ENCODE results near the gene DCTN5. TPM values are rescaled to one million over a fixed set of nuclear protein-coding genes. Genes with fewer than 3 reads are reported as not detected.

The DCTN5 gene
- total RNA-seq, 1 donor from 2014 or later: 64.1 TPM

DNA sequence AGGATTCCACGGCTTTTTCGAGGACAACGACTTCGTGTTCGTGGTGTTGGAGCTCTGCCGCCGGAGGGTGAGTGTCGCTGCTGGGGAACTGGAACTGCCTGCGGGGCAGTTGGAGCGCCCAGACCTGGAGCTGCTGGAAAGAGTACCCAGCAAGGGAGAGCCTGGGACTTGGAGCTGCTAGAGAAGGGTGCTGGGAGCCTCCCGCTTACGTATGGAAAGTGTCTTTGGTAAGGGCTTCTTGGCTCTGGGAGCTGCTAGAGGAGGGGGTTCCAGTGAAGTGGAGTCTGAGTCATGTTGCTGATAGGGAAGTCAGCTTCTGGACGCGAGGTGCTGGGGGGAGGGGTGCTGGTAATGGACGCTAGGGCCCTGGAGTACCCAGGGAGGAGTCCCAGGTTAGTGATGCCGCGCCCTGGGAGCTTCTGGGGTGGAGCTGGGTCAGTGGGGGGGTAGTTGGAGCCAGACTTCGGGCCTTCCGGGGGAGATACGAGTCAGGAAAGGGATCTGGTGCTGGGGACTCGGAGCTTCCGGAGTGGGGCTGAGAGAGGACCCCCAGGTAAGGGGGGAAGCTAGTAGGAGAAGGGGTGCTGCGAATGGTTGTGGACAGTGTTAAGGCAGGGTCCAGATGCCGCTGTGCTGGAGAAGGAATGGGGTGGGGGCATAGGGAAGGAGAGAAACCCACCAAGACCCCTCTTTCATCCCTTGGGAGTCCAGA is 38.2 kb downstream of the DCTN5 start:
- H3K36me3 Mint-ChIP-seq (ENCODE audit: low read depth): peaks cover 21% of the 10 kb centered on the region
- peak overlapping the region; percentile 85 for H3K4me3 Mint-ChIP-seq
- DNase-seq (no peak), ATAC-seq (ENCODE audit: low read depth) (no peak)
- ChIA-PET CTCF (interaction anchor here (2.0 kb wide), 1 partner anchor 48 kb away, joined by 7 read pairs; no protein-coding TSS in a partner anchor), POLR2A (interaction anchor here (0.6 to 1.8 kb wide), 2 partner anchors 10 to 37 kb away, joined by 3 to 5 read pairs; no protein-coding TSS in a partner anchor)
- H3K27me3 Mint-ChIP-seq: no peaks in the 10 kb centered on the region
- intact Hi-C loops (cut with micrococcal nuclease): no loop called here
- H3K4me1 Mint-ChIP-seq: peaks cover 17% of the 10 kb centered on the region
- H3K9me3 Mint-ChIP-seq: no peaks in the 10 kb centered on the region
- TF ChIP-seq, protein P1, sequence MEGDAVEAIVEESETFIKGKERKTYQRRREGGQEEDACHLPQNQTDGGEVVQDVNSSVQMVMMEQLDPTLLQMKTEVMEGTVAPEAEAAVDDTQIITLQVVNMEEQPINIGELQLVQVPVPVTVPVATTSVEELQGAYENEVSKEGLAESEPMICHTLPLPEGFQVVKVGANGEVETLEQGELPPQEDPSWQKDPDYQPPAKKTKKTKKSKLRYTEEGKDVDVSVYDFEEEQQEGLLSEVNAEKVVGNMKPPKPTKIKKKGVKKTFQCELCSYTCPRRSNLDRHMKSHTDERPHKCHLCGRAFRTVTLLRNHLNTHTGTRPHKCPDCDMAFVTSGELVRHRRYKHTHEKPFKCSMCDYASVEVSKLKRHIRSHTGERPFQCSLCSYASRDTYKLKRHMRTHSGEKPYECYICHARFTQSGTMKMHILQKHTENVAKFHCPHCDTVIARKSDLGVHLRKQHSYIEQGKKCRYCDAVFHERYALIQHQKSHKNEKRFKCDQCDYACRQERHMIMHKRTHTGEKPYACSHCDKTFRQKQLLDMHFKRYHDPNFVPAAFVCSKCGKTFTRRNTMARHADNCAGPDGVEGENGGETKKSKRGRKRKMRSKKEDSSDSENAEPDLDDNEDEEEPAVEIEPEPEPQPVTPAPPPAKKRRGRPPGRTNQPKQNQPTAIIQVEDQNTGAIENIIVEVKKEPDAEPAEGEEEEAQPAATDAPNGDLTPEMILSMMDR (IDR thresholded peaks at IDR 0.05): no peak
- H3K27ac Mint-ChIP-seq: no peak overlapping the region

DNA sequence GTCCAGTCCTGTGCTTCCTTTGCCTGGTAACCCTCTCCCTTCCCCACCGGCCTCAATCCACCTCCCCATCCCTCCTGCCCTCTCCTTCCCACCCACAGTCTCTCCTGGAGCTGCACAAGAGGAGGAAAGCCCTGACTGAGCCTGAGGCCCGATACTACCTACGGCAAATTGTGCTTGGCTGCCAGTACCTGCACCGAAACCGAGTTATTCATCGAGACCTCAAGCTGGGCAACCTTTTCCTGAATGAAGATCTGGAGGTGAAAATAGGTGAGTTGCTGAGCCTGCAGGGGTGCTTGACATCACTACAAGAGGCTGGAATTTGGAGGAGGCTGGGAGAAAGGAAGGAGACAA is 38.7 kb downstream of the DCTN5 start:
- H3K27ac Mint-ChIP-seq: no peak overlapping the region

DNA sequence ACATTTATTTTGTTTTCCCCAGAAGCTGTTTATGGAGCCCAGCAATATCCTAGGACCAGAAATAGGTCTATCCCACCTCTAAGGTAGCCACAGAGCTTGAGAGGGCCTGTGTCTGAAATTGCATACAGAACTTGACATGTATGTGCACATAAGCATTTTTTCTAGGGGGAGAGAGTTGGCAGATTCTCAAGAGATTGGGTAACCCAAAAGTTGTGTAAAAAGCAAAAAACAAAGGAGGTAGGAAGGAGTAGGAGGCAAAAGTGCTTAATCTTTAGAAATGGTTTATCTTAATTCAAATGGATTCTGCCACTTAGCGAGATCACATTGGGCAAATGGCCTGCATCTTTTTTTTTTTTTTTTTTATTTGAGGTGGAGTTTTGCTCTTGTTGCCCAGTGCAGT is 40.9 kb downstream of the DCTN5 start:
- intact Hi-C loops (cut with micrococcal nuclease): no loop called here
- no peak for DNase-seq
- H3K9me3 Mint-ChIP-seq: no peaks in the 10 kb centered on the region
- peaks cover 17% of the 10 kb centered on the region for H3K4me1 Mint-ChIP-seq
- no peak for ATAC-seq (ENCODE audit: low read depth)
- TF ChIP-seq, protein P1 (IDR thresholded peaks at IDR 0.05): no peak
- ChIA-PET POLR2A (no interaction called here), CTCF (no interaction called here)
- peaks cover 31% of the 10 kb centered on the region for H3K36me3 Mint-ChIP-seq (ENCODE audit: low read depth)
- no peak overlapping the region for H3K4me3 Mint-ChIP-seq
- H3K27ac Mint-ChIP-seq: no peak overlapping the region
- no peaks in the 10 kb centered on the region for H3K27me3 Mint-ChIP-seq

More for the DNA sequence above, 38.7 kb downstream of the DCTN5 start:
- ATAC-seq (ENCODE audit: low read depth) (no peak), DNase-seq (no peak)
- Mint-ChIP-seq H3K27me3 (no peaks in the 10 kb centered on the region), H3K4me3 (no peak overlapping the region), H3K36me3 (ENCODE audit: low read depth) (peaks cover 18% of the 10 kb centered on the region), H3K9me3 (no peaks in the 10 kb centered on the region), H3K4me1 (peaks cover 17% of the 10 kb centered on the region)
- POLR2A ChIA-PET: interaction anchor here (0.6 kb wide), 1 partner anchor 38 kb away, joined by 3 read pairs; no protein-coding TSS in a partner anchor
- TF ChIP-seq, protein P1 (IDR thresholded peaks at IDR 0.05): no peak
- CTCF ChIA-PET: no interaction called here
- intact Hi-C loops (cut with micrococcal nuclease): no loop called here

DNA sequence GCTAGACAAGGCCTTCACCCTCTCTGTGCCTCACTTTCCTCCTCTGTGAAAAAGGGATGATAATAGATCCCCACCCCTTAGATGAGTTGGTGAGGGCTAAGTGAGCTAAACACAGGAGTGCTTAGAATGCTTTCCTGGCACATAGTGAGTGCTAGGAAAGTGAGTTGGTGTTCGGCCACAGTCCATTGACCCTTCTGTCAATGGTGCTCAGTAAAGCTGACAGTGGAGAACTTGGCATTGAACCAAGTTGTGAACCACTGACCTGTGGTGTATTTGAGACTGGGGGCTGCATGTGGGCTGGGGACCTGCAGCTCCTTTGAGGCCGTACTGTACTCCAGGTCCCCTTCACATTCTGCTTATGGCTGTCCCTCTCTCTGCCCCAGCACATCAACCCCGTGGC is 42.2 kb downstream of the DCTN5 start:
- CTCF ChIA-PET: no interaction called here

More for the DNA sequence above, 42.2 kb downstream of the DCTN5 start:
- Mint-ChIP-seq H3K4me1 (peaks cover 13% of the 10 kb centered on the region), H3K27me3 (no peaks in the 10 kb centered on the region), H3K4me3 (no peak overlapping the region), H3K27ac (no peak overlapping the region), H3K36me3 (ENCODE audit: low read depth) (peaks cover 44% of the 10 kb centered on the region), H3K9me3 (no peaks in the 10 kb centered on the region)
- TF ChIP-seq, protein P1 (IDR thresholded peaks at IDR 0.05): no peak
- POLR2A ChIA-PET: interaction anchor here (0.7 kb wide), 1 partner anchor 277 kb away, joined by 5 read pairs; no protein-coding TSS in a partner anchor
- DNase-seq: no peak
- ATAC-seq (ENCODE audit: low read depth): no peak
- intact Hi-C loops (cut with micrococcal nuclease): no loop called here

Measured in activated B cell treated with CpG ODN at 0.5 μM for 24 hours (primary cell).